BLaER1 (cell line): ENCODE measurements around the gene NAV2.

ENCODE experiments used
- H3K27ac ChIP-seq: shearing (Covaris generic); formaldehyde crosslinking; 2 replicates; pipeline ENCODE4 v1.8.1; 2022
- H3K27me3 ChIP-seq: shearing (Covaris generic); formaldehyde crosslinking; 2 replicates; pipeline ENCODE4 v1.8.1; 2022
- H3K36me3 ChIP-seq: shearing (Covaris generic); formaldehyde crosslinking; 2 replicates; pipeline ENCODE4 v1.8.1; 2022
- H3K4me1 ChIP-seq: shearing (Covaris generic); formaldehyde crosslinking; 2 replicates; pipeline ENCODE4 v1.8.1; 2022
- H3K4me2 ChIP-seq: shearing (Covaris generic); formaldehyde crosslinking; 2 replicates; pipeline ENCODE4 v1.8.1; 2022
- H3K4me3 ChIP-seq: shearing (Covaris generic); formaldehyde crosslinking; 2 replicates; pipeline ENCODE4 v1.8.1; 2022
- H3K9ac ChIP-seq: shearing (Covaris generic); formaldehyde crosslinking; 2 replicates; pipeline ENCODE4 v1.8.1; 2022
- H3K9me3 ChIP-seq: shearing (Covaris generic); formaldehyde crosslinking; 2 replicates; pipeline ENCODE4 v1.8.1; 2022
- H4K20me1 ChIP-seq: shearing (Covaris generic); formaldehyde crosslinking; 2 replicates; pipeline ENCODE4 v1.8.1; 2022
- Cebpa-rat ChIP-seq: shearing (Covaris generic); IDR thresholded peaks from 2 replicates; pipeline ENCODE4 v1.8.1; 2022

The NAV2 gene

GRCh38 chr11:19968860-19969259 lies 256.2 kb downstream of the NAV2 start:
- no peaks in the 10 kb centered on the region for H3K9me3 ChIP-seq
- TF ChIP-seq Cebpa-rat = no peak
- no peaks in the 10 kb centered on the region for H3K36me3 ChIP-seq
- no peak overlapping the region for H3K4me3 ChIP-seq
- peaks cover 40% of the 10 kb centered on the region for H3K4me1 ChIP-seq
- no peaks in the 10 kb centered on the region; the same call in 1 of the 2 replicates for H3K27me3 ChIP-seq
- no peak overlapping the region for H3K9ac ChIP-seq
- H3K27ac ChIP-seq = no peak overlapping the region
- H3K4me2 ChIP-seq = peak overlapping the region; percentile 54
- no peaks in the 10 kb centered on the region for H4K20me1 ChIP-seq

GRCh38 chr11:19970944-19971343 lies 258.3 kb downstream of the NAV2 start:
- H3K4me1 ChIP-seq = peaks cover 44% of the 10 kb centered on the region
- no peaks in the 10 kb centered on the region for H3K9me3 ChIP-seq
- no peak overlapping the region for H3K9ac ChIP-seq
- no peaks in the 10 kb centered on the region for H3K36me3 ChIP-seq
- peak overlapping the region; percentile 54; the same call in 1 of the 2 replicates for H3K4me2 ChIP-seq
- H3K4me3 ChIP-seq = no peak overlapping the region
- H4K20me1 ChIP-seq = no peaks in the 10 kb centered on the region
- no peaks in the 10 kb centered on the region; the same call in 1 of the 2 replicates for H3K27me3 ChIP-seq
- no peak for TF ChIP-seq Cebpa-rat
- H3K27ac ChIP-seq = no peak overlapping the region

GRCh38 chr11:19972091-19972490 lies 259.5 kb downstream of the NAV2 start:
- Histone ChIP-seq H3K4me2 (no peak overlapping the region), H3K4me1 (peaks cover 54% of the 10 kb centered on the region), H3K9me3 (no peaks in the 10 kb centered on the region), H3K36me3 (no peaks in the 10 kb centered on the region), H3K9ac (no peak overlapping the region), H3K4me3 (no peak overlapping the region), H3K27ac (no peak overlapping the region), H3K27me3 (no peaks in the 10 kb centered on the region; the same call in 1 of the 2 replicates), H4K20me1 (no peaks in the 10 kb centered on the region)
- no peak for TF ChIP-seq Cebpa-rat

GRCh38 chr11:19972651-19973050 lies 260.0 kb downstream of the NAV2 start:
- H3K36me3 ChIP-seq = no peaks in the 10 kb centered on the region
- H3K4me3 ChIP-seq = no peak overlapping the region
- H3K4me2 ChIP-seq = no peak overlapping the region
- no peaks in the 10 kb centered on the region for H3K9me3 ChIP-seq
- no peak overlapping the region for H3K27ac ChIP-seq
- no peaks in the 10 kb centered on the region for H4K20me1 ChIP-seq
- H3K27me3 ChIP-seq = no peaks in the 10 kb centered on the region; the same call in 1 of the 2 replicates
- H3K4me1 ChIP-seq = peaks cover 54% of the 10 kb centered on the region
- no peak overlapping the region for H3K9ac ChIP-seq
- TF ChIP-seq Cebpa-rat = no peak

- Histone ChIP-seq H3K27me3 (no peaks in the 10 kb centered on the region; the same call in 1 of the 2 replicates), H3K4me2 (no peak overlapping the region), H3K36me3 (no peaks in the 10 kb centered on the region), H3K9ac (no peak overlapping the region), H3K4me1 (peaks cover 54% of the 10 kb centered on the region), H3K27ac (no peak overlapping the region), H4K20me1 (no peaks in the 10 kb centered on the region), H3K9me3 (no peaks in the 10 kb centered on the region), H3K4me3 (no peak overlapping the region)
- TF ChIP-seq Cebpa-rat = no peak
Measured at GRCh38 chr11:19973136-19973635, 260.5 kb downstream of the NAV2 start.

GRCh38 chr11:19974886-19975285 lies 262.2 kb downstream of the NAV2 start:
- Histone ChIP-seq H3K9me3 (no peaks in the 10 kb centered on the region), H3K4me2 (peak overlapping the region; percentile 32), H3K4me1 (peaks cover 53% of the 10 kb centered on the region), H3K36me3 (no peaks in the 10 kb centered on the region), H3K9ac (no peak overlapping the region), H3K27me3 (no peaks in the 10 kb centered on the region; the same call in 1 of the 2 replicates), H3K27ac (no peak overlapping the region), H4K20me1 (no peaks in the 10 kb centered on the region), H3K4me3 (no peak overlapping the region)
- TF ChIP-seq Cebpa-rat = no peak

- H4K20me1 ChIP-seq = no peaks in the 10 kb centered on the region
- H3K4me3 ChIP-seq = no peak overlapping the region
- H3K9me3 ChIP-seq = no peaks in the 10 kb centered on the region
- TF ChIP-seq Cebpa-rat = no peak
- no peak overlapping the region for H3K9ac ChIP-seq
- peaks cover 51% of the 10 kb centered on the region for H3K4me1 ChIP-seq
- no peak overlapping the region for H3K27ac ChIP-seq
- H3K4me2 ChIP-seq = peak overlapping the region; percentile 32
- no peaks in the 10 kb centered on the region for H3K36me3 ChIP-seq
- no peaks in the 10 kb centered on the region; the same call in 1 of the 2 replicates for H3K27me3 ChIP-seq
Measured at GRCh38 chr11:19975414-19975990, 262.9 kb downstream of the NAV2 start.

- no peak overlapping the region for H3K4me3 ChIP-seq
- no peak overlapping the region for H3K27ac ChIP-seq
- no peak overlapping the region for H3K9ac ChIP-seq
- TF ChIP-seq Cebpa-rat = no peak
- H3K36me3 ChIP-seq = no peaks in the 10 kb centered on the region
- no peaks in the 10 kb centered on the region for H4K20me1 ChIP-seq
- H3K4me1 ChIP-seq = peaks cover 47% of the 10 kb centered on the region
- no peaks in the 10 kb centered on the region; the same call in 1 of the 2 replicates for H3K27me3 ChIP-seq
- H3K9me3 ChIP-seq = no peaks in the 10 kb centered on the region
- peak overlapping the region; percentile 57 for H3K4me2 ChIP-seq
Measured at GRCh38 chr11:19976281-19976941, 263.8 kb downstream of the NAV2 start.

- no peaks in the 10 kb centered on the region; the same call in 1 of the 2 replicates for H3K27me3 ChIP-seq
- no peaks in the 10 kb centered on the region for H4K20me1 ChIP-seq
- peaks cover 48% of the 10 kb centered on the region for H3K4me1 ChIP-seq
- no peaks in the 10 kb centered on the region for H3K36me3 ChIP-seq
- H3K27ac ChIP-seq = no peak overlapping the region
- H3K9me3 ChIP-seq = no peaks in the 10 kb centered on the region
- H3K4me2 ChIP-seq = no peak overlapping the region
- no peak overlapping the region for H3K9ac ChIP-seq
- H3K4me3 ChIP-seq = no peak overlapping the region
- TF ChIP-seq Cebpa-rat = no peak
Measured at GRCh38 chr11:19977941-19978340, 265.3 kb downstream of the NAV2 start.
